GM19099 (cell line): ENCODE measurements around the gene ENOX1.

Source experiments
- POLR2A ChIP-seq: IDR thresholded peaks from 3 replicates; pipeline ENCODE4 v1.6.1; 2011; ENCODE audit warnings: low read depth; ENCODE audit not compliant: insufficient read length; ENCODE audit errors: extremely low read depth

The ENOX1 gene

DNA sequence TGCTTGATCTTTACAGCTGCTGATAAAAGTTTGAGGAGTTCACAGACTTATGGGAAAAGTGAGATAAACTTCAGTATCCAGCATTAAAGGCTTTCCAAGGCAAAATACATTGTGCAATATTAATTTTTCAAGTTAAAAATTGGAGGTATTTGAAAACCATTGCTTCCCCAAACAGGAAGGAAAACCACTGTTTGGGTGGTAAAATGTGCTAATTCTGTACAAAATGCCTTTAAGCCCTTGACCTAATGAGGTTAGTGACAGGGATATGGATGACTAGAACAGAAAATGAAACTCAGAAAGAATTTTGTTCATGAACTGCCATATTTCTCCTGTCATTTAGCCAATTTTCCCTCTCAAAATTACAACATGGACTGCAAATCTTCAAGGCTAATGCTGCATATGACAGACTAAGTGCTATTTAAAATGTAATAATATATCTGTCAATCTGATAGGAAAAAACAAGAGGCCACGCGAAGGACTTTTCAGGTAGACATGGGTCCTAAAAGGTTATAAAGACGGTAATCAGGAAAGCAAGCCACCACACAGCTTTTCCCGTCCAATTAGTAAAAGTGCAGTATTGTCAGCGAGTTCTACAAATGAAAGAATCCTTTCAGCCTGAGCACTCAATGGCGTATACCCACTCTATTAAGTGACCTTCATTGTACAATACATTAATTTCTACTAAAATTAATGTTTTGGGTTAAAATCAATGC is 212.8 kb downstream of the ENOX1 start:
- TF ChIP-seq POLR2A: no peak

DNA sequence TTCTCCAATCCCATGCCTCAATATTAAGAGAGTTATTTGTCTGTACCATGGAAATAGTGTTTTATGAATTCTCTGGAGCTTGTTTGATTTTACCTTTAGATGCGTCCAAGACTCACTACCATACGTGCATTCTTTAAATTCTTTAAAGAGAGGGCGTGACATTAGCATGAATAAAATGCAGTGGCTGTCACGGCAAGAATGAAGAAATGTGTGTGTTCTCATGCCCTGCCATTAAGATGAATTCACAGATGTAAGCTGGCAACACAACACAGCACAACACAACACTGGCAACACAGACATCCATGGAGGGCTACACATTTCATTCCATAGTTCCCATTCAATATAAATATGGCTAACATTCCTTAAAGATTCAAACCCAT is 213.4 kb downstream of the ENOX1 start:
- no peak for TF ChIP-seq POLR2A

- no peak for TF ChIP-seq POLR2A
Observed at GRCh38 chr13:43572656-43573360, 214.0 kb downstream of the ENOX1 start.

GRCh38 chr13:43569658-43570057 is 217.1 kb downstream of the ENOX1 start:
- TF ChIP-seq POLR2A: no peak

GRCh38 chr13:43567608-43568007 is 219.2 kb downstream of the ENOX1 start:
- TF ChIP-seq POLR2A: no peak

DNA sequence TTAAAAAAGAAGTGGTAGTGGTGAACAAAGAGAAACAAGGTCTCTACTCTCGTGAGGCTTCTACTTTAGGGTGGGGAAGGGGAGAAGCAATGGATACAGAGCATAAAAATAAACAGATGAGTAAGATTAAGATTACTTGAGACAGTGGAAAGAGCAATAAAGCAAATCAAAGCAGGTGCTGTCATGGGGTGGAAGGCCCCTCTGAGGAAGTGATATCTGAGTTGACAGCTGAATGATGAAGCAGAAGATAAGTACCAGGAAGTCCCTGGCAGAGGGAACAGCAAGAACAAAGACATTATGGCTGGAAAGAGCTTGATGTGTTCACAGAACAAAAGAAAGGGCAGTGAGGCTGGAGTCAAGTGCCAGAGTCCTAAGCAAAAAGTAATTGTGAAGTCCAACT is 221.8 kb downstream of the ENOX1 start:
- no peak for TF ChIP-seq POLR2A

- TF ChIP-seq POLR2A: no peak
Observed at GRCh38 chr13:43561081-43561480, 225.7 kb downstream of the ENOX1 start.

GRCh38 chr13:43558939-43559338 is 227.8 kb downstream of the ENOX1 start:
- TF ChIP-seq POLR2A: no peak

DNA sequence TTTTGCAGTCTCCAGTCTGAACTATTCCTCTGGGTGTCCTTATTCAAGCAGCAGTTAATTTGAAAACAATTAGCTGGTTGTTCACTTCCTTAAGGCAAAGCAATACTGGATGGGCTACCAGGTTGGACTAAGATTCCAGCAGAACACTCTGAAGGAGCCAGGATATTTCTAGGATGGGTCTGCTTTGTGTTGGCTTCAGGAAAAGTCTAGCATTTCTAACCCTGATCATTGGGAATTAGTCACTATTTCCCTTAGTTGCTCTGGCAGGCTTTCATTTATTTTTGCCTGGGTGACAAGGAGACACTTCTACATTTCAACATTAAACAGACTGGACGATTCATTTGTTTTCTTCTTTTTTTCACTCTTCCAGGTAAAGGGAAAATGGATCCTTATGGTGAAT is 228.4 kb downstream of the ENOX1 start:
- TF ChIP-seq POLR2A: no peak

DNA sequence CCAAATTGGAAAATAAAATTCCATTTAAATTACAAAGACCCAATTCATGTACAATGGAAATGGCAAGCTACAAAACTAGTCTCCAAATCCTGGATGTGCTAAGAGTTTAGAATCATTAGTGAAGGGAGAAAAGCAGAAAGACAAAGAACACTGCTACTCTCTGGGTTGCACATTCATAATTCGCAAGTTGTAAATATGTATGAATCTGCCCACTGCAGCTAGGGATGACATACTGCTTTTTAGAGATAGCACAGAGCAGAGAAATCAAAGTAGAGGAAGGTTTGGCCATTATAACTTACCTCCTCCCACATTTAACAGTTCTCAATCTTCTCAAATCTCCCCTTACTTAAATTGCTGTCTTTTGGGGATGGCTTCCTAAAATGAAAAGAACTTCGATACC is 231.1 kb downstream of the ENOX1 start:
- TF ChIP-seq POLR2A: no peak

- TF ChIP-seq POLR2A: no peak
Observed at GRCh38 chr13:43551897-43552456, 234.8 kb downstream of the ENOX1 start.

DNA sequence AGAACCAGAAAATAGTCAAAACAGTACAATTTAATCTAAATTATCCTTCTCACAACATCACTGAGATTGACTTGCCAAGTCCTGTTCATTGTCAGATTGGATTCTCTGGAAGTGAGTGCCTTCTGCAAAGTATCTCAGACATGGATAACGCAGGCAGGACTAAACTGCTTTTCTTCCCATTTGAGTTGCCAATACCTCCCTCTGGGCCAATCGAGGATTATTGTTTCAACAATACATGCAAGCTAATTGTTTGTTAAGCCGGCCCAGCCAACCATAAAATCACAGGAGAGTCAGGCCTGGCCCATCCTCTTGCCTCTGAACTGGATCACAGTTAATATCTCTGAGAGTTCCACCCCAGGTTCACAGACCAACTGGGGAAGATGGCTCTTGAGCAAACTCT is 240.0 kb downstream of the ENOX1 start:
- TF ChIP-seq POLR2A: no peak

DNA sequence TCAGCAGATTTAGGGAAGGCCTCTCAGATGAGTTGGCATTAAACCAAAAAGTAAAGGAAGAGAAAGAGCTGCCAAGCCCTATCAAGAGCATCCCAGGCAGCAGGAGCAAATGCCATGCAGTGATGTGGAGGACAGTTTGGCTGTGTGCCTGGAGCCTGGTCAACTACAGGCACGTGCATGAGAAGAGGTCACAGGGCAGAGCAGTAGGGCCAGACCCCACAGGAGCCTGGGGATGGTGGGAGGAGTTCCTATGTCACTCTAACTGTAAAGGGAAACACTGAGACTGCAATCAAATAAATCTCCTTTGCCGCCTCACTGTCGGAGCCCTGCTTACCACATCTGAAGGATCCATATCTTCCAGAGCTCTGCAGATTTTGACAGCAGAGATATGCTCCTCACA is 240.5 kb downstream of the ENOX1 start:
- TF ChIP-seq POLR2A: no peak

DNA sequence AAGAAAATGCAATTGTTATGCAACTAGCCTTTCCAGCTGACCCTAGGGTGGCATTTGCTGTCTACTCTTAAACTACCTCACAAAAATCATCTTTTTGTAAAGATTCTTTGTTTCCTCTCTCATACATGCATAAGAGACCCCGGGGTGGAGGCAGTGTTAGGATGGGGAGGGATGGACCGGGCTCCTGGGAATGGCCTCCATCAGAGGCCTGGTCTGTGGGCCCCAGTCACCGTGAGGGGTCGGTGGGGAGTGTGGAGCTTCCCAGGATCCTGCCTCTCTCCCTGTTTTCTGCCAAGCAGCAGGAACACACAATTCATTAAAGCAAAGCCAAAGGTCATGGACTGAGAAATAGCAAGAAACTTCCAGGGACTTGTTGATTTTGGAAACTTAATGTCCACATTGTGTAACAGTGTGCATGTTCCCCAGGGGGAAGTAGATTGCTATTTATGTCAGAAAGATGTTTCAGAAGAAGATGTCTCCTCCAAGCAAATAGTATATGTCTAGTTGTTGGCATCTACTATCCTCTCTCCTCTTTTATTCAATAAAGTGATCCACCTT is 241.4 kb downstream of the ENOX1 start:
- TF ChIP-seq POLR2A: no peak

GRCh38 chr13:43544631-43545030 is 242.1 kb downstream of the ENOX1 start:
- no peak for TF ChIP-seq POLR2A

DNA sequence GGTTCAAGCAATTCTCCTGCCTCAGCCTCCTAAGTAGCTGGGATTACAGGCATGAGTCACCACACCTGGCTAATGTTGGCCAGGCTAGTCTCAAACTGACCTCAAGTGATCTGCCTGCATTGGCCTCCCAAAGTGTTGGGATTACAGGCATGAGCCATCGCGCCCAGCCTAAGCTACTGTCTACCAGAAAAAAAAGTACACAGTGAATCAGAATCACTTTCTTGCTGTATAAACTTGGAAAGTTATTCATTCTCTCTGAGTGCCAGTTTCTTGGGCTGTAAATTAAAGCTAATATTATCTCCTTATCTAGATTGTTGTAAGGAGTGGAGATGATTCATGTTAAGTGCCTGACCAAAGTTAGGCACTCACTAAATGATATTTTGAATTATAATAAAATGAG is 242.8 kb downstream of the ENOX1 start:
- TF ChIP-seq POLR2A: no peak
